Measurements from ENCODE around the gene B3GALT6.

GRCh38 chr1:1262758-1263157, 30.7 kb downstream of the B3GALT6 start:
- no peak for TF ChIP-seq ZNF423 (tag by site-specific recombination; IDR thresholded peaks at IDR 0.05)
- TF ChIP-seq REPIN1 (tag by site-specific recombination; IDR thresholded peaks at IDR 0.05; ENCODE audit: low read depth): no peak
- TF ChIP-seq YY1 (tag by site-specific recombination; IDR thresholded peaks at IDR 0.05): no peak
- no peak for TF ChIP-seq SP2 (tag by site-specific recombination; IDR thresholded peaks at IDR 0.05)
